Stimulated activated CD4-positive, alpha-beta T cell treated with anti-CD3 and anti-CD28 coated beads, TNF-alpha, amount 100 ng/mL, for 1 hour (primary cell): ENCODE measurements around the gene NOL7.
A peak's percentile ranks its signal among the peaks of the same experiment; 100 is the strongest.

Source experiments
- DNase-seq, 3 donors: peaks; one replicate each; pipeline ENCODE4 v3.0.0-alpha.2; 2020; ENCODE audit warnings: low read depth in 3 of 3, low spot score in 1 of 3

Gene NOL7

DNA sequence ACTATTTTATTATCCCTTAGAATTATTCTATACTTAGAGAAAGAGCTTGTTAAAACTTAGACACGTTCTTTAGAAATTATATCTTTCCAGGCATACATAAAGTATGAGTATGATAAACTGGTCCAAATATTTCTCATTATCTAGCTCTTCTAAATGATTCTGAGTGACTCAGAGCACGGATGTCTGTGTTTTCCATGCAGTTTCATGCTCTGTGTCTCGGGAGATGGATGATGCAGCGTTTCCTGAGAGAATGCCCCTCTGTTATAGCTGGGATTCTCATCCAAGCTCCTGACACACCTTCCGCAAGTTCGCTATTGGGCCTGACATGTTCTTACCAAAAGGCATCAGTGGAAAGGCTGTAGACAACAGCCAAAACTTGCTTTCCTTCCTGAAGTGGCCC, 21.4 kb upstream of the NOL7 start:
- DNase-seq, result no peak

DNA sequence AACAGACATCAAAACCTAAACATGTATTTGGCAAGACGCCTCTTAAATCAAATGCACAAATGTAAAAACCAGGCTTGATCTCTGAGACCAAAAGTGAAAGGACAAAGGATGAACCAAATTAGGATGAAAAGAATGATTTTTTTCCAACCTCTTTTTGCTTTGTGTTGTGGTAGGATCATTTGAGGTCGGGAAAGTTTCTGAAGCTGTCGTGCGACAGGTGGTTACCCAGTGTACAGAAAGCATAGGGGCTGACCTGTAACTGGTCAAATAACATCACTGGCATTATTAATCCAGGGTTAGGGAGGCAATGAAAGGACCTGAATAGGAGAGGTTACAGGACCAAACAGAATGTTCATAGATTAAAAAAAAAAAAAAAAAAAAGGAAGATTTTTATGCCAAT, 18.1 kb upstream of the NOL7 start:
- no peak for DNase-seq

DNA sequence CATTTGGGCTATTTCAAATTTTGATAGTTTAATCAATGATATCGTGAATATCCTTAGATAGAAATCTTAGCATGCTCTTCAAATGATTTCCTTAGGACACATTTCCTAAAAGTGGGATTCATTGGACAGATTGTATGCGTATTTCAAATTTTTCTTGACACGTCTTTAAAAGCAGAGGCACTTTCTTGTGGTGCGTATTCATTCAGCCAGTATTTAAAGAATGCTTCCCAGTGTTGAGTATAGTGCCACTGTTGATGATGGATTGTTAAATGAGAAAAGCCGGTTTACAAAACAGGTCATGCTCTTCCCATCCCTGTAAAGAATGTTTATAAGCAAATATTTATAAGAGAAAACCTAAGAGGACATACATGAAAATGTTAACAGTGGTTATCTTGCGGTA, 15.1 kb upstream of the NOL7 start:
- no peak for DNase-seq

DNA sequence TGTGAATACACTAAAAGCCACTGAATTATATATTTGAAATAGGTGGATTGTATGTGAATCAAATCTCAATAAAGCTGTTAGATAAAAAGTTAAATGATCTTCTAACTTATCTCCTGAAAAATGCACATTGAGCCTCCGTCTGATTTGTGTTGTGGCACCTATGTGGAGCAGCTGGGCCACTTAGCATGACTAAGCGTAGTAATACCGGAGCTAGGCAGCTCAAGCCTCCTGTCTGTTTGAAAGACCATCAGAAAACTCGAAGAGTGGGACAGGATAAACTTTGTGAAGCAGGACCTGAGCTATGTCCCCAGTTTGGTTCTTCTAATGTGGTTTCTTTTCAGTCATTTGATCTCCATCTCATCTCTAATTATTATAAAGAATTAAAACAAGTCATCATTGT, 11.0 kb upstream of the NOL7 start:
- no peak for DNase-seq

DNA sequence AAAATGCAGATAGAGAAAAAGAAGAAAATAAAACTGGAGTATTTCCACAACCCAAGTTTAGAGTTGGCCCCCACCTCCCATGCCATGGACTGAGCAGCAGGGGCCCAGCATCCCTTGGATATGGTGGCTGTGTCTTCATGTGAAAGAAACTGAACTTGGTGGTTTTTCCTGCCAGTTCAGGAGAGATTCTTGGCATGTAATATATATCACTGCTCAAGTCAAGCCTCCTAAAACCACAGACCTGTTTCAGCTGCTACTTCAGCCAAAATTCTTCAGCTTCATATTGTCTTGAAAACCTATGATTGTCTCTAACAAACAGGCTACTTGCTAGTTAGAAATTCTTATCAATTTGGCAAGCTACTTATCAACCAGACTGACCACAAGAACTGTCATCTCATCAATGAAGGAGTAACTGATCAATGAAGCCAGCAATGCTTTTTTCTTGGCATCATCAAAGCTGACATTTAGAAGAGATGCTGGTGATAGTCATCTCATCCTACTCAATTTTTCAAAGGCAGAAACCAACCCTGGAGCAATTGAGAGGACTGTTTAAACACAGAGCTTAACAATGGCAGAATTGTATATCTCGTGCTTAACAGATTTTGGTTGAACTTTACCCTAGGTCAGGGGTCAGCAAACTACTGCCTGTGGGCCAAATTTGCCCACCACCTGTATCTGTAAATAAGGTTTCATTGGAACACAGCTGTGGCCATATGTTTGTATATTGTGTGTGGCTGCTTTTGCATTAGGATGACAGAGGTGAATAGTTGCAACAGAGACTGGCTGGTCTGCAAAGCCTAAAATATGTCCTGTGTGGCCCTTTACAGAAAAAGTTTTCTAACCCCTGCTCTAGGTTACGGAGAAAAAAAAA, 10.4 kb upstream of the NOL7 start:
- DNase-seq, result no peak

DNA sequence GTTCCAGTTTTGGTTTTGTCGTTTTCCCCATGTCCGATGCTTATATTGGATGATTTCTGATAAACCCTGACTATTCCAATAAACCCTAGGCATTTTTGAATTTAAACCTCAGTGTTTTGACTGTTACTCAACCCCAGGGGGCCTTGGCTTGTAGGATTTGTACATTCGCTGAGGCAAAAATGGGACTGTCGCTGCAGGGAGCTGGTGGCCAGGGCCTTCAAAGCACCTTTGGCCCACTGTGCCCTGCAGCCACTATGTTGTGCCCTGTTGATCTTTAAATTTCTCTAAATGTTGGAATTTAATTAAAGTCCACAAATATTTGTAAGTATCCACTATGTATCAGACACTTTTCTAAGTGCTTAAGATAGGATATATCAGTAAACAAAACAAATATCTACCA, 9.5 kb upstream of the NOL7 start:
- DNase-seq, result no peak

DNA sequence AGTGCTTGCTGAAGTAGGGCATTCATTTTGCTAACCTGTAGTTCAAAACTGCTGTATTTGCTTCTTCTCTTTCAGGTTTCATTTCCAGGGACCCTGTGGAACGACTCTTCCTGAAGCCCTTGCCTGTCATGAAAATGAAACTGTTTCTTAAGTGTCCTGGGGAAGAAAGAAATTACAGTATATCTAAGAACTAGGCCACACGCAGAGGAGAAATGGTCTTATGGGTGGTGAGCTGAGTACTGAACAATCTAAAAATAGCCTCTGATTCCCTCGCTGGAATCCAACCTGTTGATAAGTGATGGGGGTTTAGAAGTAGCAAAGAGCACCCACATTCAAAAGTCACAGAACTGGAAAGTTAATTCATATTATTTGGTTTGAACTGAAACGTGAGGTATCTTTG, 3.4 kb upstream of the NOL7 start:
- DNase-seq, result no peak

DNA sequence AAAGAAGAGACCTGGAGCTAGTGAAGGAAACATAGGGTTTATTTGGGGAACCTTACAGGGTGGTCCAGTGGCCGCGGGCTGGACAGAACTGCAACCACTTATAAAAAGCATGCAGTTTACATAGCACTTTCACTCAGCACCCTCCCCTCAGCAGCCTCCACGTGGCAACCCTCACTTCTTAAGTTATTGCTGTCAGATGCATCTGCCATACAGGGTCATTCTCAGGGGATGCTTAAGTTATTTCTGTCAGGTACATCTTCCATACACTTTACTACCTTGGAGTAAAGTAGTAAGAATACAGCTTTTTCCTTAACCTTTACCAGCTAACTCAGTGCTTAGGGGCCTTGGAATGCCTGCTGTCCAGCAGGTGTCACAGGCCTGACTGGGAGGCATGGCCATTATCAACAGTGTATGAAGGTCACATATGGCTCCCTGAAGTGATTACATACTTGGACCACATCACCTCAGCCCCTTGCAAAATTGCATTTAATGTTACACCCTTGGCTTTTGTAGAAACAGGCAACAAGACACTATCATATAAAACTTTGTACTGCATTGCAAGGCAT, 2.0 kb upstream of the NOL7 start:
- DNase-seq, result no peak

DNA sequence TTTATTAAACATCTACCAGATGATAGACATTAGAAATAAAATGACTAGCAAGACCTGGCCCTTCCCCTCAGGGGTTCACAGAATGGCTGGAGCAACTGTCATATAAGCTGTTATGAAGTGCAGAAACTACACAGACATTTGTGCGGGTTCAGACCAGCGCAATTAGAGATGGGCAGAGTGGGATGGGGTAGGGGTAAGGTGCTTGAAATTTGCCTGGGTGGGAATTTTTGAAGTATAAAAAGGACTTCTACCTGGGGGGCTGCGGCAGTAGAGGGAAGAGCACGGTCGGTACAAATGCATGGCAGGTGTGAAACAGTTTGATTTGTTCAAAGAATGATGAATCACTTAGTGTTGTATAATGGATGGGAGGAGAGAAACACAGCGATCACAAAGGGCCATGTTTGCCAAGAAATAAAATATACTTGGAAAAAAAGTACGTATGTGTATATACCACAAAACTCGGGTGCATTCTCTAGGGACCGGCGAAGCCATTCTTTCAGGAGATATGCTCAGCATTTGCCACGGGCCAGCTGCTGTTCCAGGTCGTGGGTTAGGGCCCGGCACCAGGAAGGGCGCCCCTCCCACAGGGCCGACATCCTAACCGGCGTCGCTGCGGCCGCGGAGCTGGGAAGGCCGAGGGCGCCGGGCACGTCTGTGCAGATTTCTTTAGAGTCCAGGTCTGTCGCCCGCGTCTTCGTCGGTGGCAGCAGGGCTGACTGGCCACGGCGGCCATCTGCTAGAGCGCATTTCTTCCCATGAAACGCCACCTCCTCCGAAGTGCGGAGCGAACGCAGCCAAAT, 809 bp upstream of the NOL7 start:
- no peak for DNase-seq

DNA sequence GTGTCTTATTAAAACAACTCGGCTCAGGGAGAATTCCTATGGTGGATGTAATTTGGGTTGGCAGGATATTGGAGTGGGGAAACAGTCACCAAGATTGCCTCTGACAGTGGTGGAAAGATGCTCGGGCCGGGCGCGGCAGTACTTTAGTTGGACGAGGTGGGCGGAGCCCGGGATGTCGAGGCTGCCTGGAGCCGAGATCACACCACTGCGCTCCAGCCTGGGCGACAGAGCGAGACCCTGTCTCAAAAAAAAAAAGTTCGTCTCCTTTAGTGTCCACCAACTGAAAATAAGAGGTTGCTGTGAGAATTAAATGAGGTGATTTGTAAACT, 621 bp downstream of the NOL7 start:
- DNase-seq, result peak in 2 of 3 donors; percentile 9 to 33

DNA sequence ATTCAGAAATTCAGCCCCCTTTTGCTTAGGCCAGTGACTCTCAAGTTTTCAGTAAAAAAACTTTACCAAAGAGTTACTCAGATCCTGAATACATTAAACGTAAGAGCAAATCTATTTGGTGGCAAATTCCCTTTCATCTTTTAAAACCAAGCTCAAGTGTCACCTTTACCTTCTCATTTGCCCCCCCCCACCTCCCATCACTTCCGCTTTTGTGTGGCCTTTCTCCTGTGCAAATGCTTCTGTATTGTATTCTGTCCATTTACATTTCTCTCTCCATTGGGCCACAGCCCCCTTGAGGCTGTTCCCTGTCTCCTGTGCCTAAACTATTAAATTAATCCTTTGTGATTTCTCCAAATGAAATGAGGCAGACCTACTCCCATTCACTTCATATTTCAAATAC, 1.9 kb downstream of the NOL7 start:
- no peak for DNase-seq

DNA sequence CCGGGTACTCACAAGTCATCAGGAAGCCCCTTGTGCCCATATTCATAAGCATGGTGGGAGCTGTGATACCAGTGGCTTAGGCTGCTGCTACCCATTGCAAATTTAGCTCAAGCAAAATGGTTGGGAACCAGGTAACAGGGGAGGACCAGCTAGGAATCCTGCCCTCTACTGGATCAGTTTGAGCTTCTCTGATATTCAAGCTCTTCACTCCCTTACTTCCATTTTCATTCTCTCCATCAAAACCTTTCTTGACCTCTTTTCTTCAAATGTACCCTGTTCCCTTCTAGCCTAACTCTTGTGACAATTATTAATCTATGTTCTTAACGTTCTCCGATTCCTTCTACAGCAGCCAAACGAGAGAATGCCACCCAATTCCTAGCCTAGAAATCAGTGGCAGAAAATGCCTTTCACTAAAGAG, 9.7 kb downstream of the NOL7 start:
- no peak for DNase-seq

DNA sequence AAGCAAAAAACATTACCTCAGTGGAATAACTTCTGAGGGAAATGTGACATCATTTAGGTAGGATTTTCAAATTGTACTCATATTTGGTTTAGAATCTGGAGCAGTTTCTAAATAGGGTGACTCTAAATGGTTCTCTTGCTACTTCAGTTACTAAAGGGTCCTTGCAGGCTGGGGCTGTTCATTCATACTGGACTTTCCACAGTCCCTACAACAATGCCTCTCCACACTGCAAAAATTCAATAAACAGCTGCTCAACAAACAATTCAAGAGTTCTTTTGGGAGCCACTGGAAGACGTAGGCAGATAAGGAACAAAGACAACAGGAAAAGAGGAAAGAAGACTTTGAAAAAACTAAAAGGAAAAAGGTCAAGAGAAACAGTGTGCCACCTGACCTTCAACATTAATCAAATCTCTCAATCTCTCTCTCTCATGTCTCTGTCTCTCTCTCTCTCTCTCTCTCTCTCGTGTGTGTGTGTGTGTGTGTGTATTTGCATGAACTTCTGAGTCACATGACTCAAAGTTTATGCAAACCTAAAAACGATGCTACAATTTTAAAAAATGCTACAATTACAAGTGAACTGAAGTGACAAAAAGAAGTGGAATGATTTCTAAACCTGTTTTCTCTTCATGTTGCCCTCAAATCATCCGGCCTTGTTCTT, 14.5 kb downstream of the NOL7 start:
- no peak for DNase-seq

DNA sequence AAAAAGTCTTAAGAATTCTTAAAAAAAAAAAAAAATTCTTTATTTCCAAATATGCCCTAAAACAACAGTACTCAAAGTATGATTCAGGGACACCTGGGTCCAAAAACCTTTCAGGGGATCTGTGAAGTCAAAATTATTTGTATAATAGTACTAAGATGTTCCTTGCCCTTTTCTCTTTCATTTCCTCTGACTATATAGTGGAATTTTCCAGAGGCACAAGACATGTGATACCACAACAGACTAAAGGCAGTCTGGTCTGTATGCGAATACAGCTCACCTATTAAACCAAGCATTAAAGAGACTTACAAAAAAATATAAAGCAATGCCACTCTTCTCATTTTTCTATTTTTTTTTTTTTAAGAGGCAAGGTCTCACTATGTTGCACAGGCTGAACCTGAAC, 15.4 kb downstream of the NOL7 start:
- DNase-seq, result no peak

DNA sequence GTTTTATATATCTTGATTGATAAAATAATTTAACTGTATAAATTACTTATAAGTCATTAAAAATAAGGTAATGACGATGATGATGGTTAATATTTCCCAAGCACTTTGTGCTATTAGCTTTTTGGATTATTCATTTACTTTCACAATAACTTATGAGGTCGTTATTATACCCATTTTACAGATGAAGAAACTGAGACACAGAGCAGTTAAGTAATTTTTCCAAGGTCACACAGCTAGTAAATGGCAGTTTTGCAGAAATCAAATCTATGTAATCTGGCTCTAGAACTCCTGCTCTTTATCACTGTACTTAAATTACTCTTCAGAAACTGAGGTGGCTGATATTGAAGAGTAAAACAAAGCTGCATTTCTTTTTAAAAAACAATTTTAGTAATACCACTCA, 18.2 kb downstream of the NOL7 start:
- DNase-seq, result no peak

DNA sequence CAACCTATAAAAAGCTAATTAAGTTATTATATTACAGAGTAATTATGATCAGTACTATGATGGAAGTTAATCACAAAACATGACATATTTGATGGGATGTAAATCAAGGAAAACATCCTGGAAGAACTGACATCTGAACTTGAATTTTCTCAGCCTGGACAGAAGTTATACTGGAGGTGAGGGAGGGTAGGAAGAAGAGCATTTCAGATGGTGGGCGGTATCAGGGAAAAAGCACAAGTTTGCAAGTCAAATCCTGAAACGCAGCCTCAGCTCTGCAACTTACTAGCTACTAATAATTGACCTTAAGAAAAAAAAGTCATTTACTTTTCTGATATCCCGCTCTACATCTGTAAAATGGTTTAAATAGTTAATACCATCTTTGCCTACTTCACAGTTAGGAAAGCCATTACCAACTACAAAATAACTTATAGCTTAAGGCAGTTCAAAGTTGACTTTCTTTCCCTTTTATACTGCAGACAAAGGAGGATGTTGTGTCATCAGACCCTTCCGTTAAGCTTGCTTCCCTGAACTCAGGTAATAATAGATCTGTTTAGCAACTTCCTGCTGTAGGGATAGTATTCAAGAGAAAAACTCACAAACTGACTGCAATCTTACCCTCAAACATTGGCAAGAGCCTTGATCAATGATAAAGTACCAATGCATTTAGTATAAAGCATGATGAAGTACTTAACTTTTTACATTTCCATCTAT, 21.0 kb downstream of the NOL7 start:
- DNase-seq, result no peak

DNA sequence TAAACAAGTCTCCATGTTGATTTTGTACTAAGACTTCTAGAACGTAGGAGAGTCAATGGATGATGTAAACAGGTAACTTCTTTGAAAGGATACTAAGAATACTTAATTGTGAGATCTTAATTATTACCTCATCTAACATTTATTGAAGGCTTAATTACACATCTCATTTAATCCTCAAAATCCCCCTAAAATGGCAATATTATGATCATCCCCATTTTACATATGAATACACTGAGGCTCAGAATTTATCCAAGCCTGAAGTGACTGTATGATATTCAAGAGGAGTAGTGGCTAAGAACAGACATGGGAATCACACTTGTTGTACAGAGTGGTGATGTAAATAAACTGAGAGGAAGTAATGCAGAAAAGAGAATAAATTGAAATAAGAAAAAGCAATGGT, 22.9 kb downstream of the NOL7 start:
- DNase-seq, result no peak

DNA sequence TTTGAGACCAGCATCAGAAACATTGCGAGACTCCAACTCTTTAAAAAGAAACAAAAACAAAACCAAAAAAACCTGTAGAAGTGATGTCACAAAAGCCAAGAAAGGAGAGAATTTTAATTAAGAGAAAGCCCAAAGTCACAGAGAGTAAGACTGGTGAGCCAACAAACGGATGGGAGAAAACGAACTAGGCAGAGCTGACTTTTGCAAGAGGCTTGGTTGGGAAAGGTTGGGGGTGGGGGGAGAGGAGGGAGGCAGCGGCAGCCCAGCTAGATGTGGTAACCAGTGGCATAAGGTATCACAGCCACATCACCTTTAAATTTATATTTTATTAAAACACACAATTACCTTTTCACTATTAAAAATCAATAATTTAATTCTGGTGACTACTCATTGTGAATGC, 23.5 kb downstream of the NOL7 start:
- DNase-seq, result no peak

DNA sequence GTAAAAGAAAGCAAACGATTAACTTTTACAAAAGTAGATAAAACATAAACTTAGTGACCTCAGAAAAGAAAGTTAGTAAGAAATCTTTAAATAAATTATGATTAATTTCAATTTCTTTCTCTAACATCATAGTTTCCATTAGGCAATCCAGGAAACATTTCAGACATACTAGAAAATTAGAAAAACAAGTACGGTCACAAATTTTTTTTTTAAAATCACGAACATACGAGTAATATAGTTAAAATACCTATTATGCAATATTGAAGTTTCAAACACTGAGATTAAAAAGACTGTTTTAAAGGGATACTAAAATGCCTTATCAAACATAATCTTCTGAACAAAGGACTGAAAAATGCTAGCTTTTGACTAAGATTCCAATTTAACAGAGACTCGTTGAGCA, 26.2 kb downstream of the NOL7 start:
- DNase-seq, result no peak

DNA sequence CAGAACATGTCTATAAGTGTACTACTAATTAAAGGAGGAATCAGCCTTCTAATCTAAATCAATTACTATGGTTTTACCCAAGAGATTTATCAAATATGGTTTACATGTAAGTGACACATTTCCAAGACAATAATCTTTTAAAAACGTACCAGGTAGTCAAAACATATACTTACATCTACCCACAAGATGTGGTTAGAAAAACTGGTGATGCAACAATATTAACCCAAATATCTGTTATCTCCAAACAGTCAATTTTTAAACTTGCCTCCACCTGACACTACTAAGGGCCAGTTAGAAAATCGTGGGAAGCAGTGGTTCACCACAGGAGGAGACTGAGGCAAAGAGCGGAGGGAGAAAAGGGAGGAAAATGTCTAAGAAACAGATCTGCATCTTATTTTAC, 28.0 kb downstream of the NOL7 start:
- DNase-seq, result no peak

DNA sequence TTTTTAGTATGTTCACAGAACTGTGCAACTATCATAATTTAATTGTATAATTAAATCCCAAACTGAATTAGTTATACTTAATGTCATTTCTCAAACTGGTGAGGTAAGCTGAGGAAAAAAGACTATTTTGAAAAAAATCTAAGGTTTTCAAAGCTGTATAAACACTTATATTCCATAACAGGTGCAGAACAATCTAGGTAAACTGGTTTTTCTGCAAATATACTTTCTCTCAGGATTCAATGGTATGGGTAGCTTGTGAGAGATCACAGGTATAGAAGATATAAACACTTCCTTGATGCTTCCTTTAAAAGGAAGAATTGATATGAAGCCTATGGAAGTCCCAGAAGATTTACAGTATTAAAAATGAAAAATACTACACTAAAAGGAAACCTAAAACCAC, 33.7 kb downstream of the NOL7 start:
- no peak for DNase-seq
